GM19452 (cell line): Measurements from ENCODE around the gene TTC13.
"Not testable (repeated sequence)": the region's sequence is repeated elsewhere in the genome, so short reads cannot be mapped to it uniquely, and the experiment has no call there.

Source experiments
- ATAC-seq: cut with Tn5 transposase; IDR thresholded peaks from one replicate; pipeline ENCODE4 v1.9.1; 2021; ENCODE audit not compliant: unreplicated experiment

The TTC13 gene

DNA sequence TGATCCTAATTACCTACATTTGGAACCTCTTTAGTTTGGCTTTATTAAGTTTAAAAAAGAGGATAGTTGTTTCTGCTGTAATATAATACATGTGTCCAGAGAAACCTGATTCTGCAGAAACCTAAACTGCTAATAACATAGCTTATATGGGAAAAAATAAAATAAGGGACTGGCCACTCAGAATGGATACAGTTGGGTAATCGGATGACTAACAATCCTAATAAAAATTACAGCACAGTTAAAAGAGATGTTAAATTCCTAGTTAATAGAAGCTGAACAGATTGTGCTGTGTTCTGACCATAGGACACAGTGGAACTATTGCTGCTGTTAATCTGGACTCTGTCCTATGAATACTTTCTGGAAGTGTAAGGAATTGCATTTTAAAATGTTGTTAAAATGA is 16.2 kb upstream of the TTC13 start:
- no peak for ATAC-seq

GRCh38 chr1:230992100-230992774 is 13.6 kb upstream of the TTC13 start:
- ATAC-seq = no peak

GRCh38 chr1:230987448-230987847 is 8.8 kb upstream of the TTC13 start:
- no peak for ATAC-seq

GRCh38 chr1:230986976-230987375 is 8.3 kb upstream of the TTC13 start:
- no peak for ATAC-seq

GRCh38 chr1:230985711-230986110 is 7.0 kb upstream of the TTC13 start:
- no peak for ATAC-seq

- not testable (repeated sequence) for ATAC-seq
Observed at GRCh38 chr1:230984622-230985515, 6.2 kb upstream of the TTC13 start.

DNA sequence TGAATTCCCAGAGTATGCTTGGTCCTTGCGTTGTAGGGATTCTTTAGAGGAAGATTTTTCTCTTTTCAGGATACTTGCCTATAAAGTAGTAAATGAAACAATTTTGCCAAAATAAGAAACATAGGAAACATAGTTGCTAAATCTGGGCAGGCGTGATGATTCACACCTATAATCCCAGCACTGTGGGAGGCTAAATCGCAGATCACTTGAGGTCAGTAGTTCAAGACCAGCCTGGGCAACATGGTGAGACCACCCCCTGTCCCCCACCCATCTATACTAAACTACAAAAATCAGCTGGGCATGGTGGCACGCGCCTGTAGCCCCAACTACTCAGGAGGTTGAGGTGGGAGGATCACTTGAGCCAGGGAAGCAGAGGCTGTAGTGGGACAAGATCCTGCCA is 5.2 kb upstream of the TTC13 start:
- ATAC-seq = no peak

DNA sequence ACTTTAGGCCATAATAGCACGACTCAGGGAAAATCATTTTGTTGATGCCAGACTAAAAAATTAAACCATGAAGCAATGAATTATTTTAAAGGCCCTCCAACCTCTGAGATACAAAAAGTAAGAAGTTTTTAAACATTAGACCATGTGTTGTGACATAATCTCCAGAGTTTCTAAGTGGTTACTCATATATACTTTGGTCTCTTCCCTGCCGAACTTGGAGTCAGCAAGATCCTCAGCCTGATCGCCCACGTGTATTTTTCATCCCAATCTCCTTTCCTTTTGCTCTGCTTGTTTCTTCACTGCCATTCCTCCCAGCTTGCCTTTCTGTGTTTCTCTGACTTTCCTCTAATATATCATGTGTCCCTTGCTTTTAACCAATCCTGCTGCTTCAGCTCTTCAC is 4.0 kb upstream of the TTC13 start:
- no peak for ATAC-seq

- no peak for ATAC-seq
Observed at GRCh38 chr1:230979952-230980351, 1.3 kb upstream of the TTC13 start.

DNA sequence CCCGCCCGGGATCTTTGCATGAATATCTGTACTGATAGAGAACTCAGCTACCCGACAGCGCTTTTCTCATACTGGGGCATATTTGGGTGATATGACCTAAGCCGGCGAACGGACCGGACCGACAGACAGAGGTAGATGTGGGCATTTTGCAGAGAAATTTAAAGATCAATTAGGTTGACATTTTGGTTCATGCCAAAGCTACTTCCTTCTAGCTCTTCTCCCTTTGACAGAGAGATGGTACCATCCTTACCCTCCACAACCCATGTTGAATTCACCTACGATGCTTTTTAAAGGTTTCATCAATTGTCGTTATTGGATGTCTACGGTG is 692 bp upstream of the TTC13 start:
- no peak for ATAC-seq

DNA sequence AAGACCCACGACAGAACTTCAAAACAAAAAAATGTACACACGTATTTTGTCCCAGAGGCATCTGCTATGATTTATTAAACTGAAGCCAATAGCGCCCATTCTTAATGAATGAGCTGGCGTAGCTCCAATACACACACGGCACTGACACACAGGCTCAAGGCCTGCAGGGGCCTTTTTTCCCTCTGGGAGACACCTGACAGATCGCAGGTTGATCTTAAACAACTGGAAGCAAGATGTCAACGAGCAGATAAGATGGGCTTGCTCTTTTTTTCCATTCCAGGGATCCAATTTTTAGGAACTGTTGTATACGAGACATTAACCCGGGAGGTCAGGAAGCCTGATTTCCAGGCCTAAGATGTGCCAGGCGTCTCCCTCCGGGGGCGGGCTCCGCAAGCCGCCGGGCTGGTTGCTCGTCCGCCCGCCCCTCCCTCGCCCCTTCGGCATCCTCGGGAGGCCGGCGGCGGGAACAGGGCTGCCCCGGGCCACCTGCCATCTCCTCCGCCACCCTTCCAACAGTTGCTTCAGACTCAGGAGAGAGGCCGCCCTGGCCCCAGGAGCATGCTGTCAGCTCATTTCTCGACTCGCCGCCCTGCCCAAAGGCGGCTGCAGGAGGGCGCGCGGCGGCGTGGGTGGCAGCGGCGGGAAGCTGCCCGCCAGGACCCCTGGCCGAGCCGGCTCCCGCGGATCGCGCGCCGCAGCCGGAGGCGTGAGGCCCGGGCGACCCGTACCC is 735 bp downstream of the TTC13 start:
- ATAC-seq = peak; percentile 5

GRCh38 chr1:230976825-230977747 is 1.6 kb downstream of the TTC13 start:
- no peak for ATAC-seq

DNA sequence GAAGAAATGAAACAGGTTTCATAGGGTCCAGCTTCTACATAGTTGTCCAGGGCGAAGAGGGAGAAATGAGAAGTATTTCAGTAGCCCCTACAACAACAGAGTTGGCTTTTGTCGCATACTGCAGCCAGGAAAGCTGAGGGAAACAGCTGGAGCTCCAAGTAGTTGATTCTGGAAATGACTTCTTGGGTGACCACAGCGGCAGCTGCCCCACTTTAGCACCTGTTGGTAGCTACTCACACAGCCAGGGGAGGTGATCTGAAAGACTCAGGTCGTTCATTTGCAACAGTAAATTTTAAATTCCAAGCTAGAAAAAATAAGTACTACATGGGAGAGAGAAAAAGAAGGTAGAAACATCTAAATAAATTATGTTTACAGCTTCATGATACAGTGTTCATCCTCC is 2.3 kb downstream of the TTC13 start:
- no peak for ATAC-seq

- ATAC-seq = no peak
Observed at GRCh38 chr1:230975636-230976035, 3.0 kb downstream of the TTC13 start.

DNA sequence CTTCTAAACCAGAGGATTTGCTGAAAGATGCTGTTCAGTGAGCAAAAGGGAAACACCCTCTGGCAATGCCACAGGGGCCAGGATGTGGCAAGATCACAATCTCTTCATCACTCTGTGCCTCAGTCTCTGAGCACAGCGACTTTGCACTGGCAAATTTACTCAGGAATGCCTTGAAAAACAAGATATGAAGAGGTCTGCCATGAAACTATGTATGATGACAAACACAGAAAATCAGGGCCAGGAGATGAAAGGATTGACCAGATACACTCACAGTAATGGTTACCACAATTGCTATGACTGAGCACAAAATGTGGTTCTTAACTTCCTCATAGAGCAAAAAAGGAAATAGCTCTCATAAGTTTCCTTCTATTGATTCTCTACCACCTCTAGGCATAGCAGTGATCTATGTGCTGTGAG is 5.8 kb downstream of the TTC13 start:
- peak; percentile 82 for ATAC-seq

- no peak for ATAC-seq
Observed at GRCh38 chr1:230971771-230972170, 6.9 kb downstream of the TTC13 start.

DNA sequence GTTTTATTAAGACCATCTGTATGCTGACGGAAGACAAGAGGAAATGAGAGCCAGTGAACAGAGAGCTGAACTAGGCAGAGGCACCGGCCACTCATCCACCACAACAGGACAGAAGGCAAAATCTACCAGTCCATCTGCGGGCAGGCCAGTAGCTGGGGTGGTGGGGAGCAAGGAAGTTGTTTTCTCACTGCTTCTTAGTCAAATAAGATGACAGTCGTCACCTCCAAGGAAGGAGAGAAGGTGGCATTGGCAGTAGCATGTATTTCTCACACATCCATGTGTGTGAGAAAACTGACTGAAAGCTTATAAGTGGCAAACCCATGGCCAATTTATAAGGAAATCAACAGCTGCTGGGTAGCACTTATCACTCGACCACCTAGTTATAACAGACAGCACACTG is 8.2 kb downstream of the TTC13 start:
- no peak for ATAC-seq

- no peak for ATAC-seq
Observed at GRCh38 chr1:230966358-230966873, 12.2 kb downstream of the TTC13 start.

- no peak for ATAC-seq
Observed at GRCh38 chr1:230965535-230965934, 13.1 kb downstream of the TTC13 start.

GRCh38 chr1:230964896-230965295 is 13.8 kb downstream of the TTC13 start:
- no peak for ATAC-seq

GRCh38 chr1:230958370-230958769 is 20.3 kb downstream of the TTC13 start:
- ATAC-seq = no peak
